NCI-H345 (cell line): ENCODE results near the gene INTS7.
"Not testable (repeated sequence)": the region's sequence is repeated elsewhere in the genome, so short reads cannot be mapped to it uniquely, and the experiment has no call there.

Experiments used
- DNase-seq: peaks from one replicate; lab custom pipeline; 2025; lab: John Stamatoyannopoulos, UW

Gene INTS7

DNA sequence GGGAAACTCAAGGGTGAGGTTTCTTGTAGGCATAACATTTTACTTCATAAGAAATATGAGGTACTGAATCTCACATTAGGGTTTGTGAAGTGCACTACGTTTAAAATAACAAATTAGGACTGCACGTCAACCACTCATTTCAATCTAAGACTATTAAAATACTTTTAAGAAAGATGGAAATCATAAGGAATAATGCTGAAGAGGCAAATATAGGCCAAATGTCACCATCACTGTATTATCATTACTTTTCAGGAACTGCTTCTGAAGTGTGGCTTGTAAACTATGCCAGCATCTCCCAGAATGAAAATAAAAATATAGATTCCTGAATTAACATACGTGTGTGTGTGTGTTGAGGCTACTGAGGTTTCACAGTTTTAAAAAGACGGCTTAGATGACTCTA is 56.8 kb downstream of the INTS7 start:
- no peak for DNase-seq

DNA sequence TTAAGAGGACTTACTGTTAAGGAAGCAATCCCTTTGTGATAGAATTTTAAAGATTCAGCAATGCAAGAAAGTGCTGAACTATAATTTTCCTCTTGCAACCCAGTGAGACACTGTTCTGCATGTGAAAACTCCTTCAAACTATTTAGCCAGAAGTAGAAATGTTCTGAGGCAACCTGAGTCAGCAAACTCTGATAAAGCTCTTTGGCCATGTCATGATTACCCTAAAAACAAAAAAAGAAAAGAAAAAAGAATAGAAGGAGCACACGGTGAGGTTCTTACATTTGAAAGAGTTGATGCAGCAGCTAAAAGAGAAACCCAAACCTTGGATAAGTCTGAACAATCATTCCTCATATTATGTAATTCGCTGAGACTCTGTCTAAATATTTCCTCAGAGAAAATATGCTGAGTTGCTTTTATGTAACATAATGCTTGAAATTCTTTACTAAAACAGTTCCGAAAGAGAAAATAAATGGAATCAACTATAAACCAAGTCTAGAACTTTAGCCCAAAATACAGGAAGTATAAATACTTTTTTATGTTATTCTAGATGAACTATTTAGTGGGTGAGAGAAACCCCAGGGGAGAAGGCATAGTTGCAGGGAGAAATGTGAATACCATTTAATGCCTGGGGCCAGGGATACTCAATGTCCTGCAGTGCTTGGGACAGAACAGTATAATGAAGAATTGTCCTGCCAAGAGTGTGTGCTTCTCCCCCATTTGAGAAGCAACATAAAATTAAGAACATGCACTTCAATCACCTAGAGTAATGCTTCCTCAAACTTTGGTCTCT is 60.0 kb downstream of the INTS7 start:
- DNase-seq, result no peak

DNA sequence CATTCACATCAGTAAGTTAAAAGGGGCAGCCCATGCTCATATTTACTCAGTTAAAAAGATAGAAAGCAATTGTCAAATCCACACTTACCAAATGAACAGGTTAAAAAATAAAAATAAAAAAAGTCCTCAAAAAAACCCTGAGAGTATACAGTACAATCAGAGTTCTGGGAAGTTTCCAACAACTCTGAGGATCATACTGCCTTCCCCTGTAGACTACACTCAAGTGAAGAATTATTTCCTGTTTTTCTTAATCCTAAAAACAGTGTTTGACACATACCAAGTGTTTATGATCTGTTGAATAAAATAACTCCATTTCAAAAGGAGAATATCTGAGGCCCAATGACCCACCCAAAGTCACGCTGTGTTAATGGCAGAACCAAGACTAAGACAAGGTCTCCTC is 61.8 kb downstream of the INTS7 start:
- DNase-seq, result no peak

DNA sequence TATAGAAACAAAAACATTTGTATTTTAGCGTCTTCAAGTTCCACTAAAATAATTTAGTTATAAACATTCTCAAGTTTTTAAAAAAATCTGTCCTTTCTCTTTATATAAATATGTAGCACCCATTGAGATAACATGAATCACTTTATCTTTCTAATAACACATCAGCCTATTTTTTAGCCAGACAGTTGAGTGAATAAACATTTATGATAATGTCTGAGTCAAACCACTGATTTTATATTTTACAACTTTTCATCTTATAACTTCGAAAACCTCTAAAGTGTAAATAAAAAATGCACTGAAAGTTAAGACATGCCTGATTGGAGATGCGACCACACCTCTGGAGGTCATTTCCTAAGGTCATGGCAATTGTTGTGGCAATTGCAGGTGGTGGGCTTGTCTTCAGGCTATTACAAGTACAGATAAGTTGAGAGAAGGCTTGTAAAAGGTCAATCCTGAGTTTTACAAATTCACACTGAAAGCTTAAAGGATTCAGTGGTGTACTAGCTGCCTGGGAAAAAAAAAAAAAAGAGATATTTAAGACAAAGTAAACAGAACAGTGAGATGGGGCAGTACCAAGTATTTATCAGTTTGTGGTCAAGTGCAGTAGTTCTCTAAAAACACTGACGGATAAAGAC is 67.0 kb downstream of the INTS7 start:
- no peak for DNase-seq

DNA sequence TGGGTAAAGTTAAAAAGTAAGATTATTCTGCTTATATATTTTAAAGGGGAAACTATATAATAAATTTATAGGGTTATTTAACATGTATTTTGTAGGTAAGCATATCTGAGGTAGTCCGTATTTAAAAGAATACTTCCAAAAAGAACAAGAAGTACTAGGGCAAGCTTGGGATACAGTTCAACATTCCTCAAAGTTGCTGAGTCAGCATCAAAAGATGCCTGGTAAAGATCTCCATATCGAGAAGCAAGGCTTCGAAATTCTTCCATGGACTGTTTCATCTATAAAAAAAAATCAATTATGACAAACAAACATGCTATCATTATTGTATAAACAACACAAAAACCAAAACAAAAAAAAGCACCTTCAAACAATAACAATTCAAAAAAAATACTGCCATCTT is 67.7 kb downstream of the INTS7 start:
- no peak for DNase-seq

DNA sequence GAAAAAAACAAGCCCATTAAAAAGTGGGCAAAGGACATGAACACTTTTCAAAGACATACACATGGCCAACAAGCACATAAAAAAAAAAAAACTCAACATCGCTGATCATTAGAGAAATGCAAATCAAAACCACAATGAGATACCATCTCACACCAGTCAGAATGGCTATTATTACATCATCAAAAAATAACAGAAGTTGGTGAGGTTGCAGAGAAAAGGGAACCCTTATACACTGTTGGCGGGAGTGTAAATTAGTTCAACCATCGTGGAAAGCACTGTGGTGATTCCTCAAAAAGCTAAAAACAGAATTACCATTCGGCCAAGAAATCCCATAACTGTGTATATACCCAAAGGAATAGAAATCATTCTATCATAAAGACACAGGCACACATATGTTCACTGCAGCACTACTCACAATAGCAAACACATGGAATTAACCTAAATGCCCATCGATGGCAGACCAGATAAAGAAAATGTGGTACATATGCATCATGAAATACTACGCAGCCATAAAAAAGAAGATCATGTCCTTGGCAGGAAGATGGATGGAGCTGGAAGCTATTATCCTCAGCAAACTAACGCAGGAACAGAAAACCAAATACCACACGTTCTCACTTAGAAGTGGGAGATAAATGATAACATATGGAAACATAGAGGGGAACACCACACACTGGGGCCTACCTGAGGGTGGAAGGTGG is 70.1 kb downstream of the INTS7 start:
- DNase-seq, result no peak

DNA sequence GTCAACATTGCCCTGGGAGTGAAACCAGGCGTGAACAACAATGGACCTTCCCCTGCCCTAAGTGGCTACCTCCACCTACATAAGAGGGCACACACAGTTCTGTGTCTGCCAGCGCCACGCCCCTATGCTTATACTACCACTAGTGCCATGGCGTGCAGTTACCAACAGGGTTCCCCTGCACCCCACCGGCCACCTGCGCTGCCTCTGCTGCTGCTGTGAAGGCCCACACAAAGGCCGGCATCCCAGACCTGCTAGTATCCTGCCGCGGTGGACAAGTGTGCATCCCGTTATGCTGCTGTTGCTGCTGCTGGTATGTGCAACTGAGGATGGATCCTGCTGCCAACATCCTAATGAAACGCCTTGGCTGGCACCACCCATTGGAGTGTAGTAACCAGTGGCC is 75.7 kb downstream of the INTS7 start:
- no peak for DNase-seq

DNA sequence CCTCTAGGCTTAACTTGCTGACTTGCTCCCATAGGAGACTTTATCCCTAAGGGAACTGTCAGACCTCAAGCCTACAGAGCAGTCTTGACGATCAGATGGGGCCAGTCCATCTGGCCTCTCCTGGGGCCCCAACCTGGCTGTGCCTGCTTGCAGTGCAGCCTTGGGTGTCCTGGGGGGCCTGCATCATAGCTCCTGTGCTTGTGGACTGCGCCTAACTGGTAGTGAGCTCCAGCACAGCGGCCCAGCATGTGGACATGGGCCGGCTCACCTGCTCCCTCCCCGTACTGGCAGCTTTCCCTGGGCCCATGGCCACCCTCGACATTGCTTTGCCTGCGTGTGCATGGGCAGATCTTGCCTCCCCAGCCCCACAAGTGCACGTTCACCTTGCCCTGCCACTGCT is 76.1 kb downstream of the INTS7 start:
- DNase-seq, result no peak

DNA sequence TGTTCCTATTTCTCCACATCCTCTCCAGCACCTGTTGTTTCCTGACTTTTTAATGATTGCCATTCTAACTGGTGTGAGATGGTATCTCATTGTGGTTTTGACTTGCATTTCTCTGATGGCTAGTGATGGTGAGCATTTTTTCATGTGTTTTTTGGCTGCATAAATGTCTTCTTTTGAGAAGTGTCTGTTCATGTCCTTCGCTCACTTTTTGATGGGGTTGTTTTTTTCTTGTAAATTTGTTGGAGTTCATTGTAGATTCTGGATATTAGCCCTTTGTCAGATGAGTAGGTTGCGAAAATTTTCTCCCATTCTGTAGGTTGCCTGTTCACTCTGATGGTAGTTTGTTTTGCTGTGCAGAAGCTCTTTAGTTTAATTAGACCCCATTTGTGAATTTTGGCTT is 81.3 kb downstream of the INTS7 start:
- not testable (repeated sequence) for DNase-seq

DNA sequence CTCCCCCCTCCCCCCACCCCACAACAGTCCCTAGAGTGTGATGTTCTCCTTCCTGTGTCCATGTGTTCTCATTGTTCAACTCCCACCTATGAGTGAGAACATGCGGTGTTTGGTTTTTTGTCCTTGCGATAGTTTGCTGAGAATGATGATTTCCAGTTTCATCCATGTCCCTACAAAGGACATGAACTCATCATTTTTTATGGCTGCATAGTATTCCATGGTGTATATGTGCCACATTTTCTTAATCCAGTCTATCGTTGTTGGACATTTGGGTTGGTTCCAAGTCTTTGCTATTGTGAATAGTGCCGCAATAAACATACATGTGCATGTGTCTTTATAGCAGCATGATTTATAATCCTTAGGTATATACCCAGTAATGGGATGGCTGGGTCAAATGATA is 81.8 kb downstream of the INTS7 start:
- not testable (repeated sequence) for DNase-seq

DNA sequence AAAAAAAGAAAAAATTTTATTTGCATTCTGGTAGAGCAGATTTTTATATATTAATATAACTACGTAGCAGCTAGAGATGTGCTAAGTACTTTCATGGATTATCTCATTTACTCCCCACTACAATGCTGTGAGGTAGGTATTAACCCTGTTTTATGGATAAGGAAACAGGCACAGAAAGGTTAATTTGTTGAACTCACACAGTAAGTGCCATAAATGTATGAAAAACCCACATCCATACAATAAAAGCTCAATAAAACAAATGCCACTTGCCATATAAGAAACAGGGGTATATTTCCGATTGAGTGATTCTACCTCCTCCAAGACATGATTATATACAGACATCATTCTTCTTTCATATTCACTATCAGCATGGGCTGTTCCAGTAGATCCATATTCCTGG is 83.1 kb downstream of the INTS7 start:
- no peak for DNase-seq

DNA sequence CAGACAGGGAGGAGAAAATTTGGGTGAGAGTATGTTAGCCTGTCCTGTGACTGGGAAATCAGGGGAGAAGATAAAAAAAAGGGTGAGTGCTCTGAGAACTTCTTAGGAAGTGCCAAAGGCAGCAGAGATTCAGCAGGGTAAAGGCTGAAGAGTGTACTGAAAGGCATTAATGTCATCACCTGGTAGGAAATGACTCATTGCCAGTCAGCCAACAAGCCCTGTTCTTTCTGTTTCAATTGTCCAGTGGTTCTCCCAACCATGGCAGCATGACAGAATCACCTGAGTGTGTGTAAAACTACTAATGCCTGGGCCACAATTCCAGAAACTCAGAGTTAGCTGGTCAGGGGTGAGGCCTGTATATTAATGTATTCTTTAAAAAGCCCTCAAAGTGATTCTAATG is 83.5 kb downstream of the INTS7 start:
- DNase-seq, result no peak

DNA sequence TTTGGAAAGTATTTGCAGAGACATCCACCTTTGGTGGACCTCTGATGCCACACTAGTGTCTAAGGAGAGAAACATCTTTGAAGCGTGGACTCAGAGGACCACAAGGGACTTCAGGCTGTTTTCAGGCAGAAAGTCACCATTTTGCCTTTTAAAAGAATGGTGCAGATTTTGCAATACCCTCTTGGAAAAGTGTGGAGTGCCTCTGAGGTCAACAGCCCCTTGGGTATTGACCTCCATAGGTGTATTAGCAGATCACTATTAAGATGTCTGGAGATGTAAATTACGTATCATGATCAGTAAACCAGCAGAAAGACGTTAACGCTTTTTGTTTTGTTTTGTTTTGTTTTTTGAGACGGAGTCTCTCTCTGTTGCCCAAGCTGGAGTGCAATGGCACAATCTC is 87.0 kb downstream of the INTS7 start:
- DNase-seq, result no peak

DNA sequence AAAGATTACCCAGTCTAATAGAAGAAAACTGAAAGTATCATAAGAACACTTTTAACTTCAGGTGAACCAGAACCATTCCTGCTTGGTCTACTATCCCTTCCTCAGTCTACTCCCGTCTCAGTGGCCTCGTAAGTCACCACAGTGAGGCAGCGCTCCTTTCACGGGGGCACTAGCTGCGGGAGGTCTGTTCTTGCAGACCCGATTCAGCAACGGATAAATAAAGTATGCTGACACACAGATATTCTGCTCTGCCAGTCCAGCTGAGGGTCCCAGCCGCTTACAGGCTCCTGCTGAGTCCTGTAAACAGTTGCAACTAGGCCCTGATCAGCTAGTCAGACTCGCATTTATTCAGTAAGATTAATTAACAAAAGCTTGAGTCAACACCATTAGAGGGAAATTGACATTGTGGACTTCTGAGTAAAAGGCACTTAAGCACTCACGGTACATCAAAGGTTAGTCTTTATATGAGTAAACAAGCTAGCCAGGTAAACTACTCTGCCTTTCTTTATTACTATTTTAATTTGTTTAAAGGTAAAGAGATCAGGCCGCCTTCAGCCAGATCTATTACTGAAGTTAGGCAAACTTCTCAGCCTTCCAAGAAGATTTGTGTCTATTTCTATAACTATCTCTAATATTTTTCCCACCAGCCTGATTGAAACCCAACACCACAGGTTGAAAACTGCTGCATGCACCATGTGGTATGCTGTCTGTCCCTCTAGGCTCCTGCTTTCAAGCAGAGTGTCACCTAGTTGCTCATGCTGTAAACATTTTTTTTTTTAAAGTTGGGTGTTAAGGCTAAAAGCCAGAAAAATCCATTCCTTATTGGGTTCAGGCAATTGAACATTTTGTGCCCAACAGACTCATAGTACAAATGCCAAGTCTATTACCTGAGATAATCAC is 87.7 kb downstream of the INTS7 start:
- peak; percentile 82 for DNase-seq

DNA sequence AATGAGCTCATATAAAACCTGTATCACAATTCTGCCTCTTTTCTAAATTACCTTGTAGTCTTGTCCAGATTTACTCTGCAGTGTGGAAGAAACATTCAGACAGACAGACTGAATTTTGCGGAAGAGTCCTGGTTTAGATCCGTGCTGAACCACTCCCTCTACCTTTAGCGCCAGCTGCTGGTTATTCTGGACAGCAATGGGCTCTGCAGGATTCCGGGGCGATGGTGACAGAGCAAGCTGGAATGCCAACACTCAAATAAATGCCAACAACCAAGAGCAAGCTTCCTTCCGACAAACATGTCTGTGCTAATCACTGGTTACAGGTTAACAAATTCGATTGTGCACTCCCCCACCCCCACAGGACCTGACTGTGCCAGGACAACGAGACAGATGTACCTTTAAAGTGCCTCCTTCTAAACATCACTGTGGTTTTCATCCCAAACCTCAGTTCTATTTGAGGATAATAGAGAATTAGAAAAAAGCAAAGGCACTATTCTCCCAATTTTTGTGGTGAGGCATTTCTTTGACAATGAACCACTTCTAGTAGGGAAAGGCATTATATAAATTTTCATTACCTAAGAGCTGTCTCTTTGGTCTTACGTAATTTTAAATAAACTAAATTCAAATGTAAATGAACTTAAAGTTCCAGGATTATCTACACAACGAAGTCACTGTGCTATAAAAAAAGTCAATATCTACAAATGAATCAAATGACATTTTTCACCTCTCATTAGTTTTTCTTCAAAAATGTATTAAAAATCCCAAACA is 90.4 kb downstream of the INTS7 start:
- DNase-seq, result no peak

DNA sequence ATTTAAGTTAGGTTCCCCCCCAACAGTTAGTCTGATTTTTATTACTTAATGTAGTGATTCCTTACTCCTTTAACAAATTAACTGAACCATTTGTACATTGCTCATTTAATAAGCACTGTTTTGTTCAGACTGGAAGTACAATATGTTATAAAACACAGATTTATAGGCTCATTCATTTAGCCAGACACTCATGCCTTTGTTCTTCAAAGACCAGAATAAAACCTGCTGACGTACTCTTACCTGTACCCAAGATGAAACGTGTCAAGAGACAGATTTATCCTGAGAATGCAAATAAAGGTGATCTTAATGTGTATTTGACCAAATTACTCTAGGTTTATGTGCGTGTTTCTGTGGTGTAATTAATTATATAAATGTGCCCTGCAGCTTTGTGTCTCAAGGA is 92.8 kb downstream of the INTS7 start:
- no peak for DNase-seq

DNA sequence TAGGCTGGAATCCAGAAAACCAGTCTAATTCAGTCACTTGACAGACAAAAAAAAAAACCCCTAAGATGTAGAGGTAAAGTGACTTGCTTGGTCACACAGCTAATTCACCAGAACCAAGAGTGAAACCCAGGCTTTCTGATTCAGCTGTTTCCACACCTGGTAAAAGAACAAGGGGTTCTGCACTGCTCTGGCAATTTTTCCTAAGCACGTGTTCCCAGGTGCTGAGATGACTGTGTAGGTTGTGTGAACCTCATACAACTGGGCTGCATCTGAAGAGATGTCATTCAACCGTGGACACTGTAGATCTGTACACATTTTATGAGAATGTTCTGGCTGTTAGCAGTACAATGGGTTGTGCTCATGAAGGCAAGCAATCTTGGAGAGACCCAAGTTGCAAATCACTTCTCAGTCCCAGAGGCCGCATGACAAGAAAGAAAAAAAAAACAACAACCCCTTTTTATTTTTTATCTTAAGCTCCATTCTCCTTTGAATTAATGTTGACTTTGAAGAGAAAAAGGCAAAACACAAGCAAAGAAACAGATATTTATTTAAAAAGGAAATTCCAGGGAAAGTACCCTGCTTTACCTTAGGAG is 95.4 kb downstream of the INTS7 start:
- peak; percentile 16 for DNase-seq

DNA sequence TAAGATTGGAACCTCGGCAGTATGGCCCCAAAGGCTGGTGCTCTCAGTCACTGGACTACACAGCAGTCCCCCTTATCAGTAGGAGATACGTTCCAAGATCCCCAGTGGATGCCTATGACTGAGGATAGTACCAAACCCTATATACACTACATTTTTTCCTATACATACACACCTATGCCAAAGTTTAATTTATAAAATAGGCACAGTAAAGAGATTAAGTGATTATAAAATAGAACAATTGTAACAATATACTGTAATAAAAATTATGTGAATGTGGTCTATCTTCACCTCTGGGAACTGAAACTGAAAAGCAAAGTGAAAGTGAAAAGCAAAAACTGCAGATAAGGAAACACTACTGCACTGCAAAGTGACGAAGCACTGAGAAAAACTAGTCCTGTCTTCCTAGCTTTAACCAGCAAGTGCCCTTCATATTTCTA is 96.8 kb downstream of the INTS7 start:
- no peak for DNase-seq

DNA sequence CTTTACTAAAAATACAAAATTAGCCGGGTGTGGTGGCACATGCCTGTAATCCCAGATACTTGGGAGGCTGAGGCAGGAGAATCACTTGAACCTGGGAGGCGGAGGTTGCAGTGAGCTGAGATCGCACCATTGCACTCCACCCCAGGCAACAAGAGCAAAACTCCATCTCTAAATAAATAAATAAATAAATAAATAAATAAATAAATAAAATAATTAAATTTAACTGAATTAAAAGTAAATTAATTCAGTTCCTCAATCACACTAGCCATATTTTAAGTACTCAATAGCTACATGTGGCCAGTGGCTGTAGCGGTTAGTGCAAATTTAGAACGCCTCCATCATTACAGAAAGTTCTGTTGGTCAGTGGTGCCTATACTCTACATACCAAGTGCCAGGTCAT is 97.9 kb downstream of the INTS7 start:
- DNase-seq, result not testable (repeated sequence)

DNA sequence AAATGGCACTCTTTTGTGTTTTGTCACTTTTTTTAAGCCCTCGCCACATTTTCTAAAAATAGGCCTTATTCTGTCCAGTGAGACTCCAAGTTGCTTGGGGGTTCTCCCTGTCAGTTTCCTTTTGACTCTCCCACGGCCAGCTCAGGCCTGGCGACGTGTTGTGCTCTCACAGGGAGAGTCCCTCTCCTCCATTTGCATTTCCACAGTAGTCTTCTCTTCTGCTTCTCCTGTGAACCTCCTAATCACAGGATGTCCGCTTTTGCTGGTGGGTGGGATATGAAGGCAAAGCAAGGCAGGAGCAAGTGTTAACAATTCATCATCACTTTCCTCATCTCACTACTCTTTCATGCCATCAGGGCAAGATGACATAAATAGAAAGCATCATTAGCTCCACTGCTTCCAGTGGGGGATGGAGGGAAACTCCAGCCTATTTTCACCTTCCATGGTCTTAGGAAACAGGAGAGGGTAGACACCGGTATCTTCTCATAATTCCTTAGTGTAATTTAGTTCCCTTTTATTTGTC is 99.8 kb downstream of the INTS7 start:
- DNase-seq, result no peak
